Erythroblast (primary cell): Measurements from ENCODE around the gene LBHD1.

Experiments used
- GATA1 ChIP-seq: IDR thresholded peaks from 2 replicates; pipeline ENCODE4 v1.6.1; 2011; ENCODE audit warnings: low read depth, mild to moderate bottlenecking, control low read depth, low read length, moderate library complexity
- POLR2A ChIP-seq: IDR thresholded peaks from 2 replicates; pipeline ENCODE4 v1.6.1; 2011; ENCODE audit warnings: mild to moderate bottlenecking, low read length

DNA sequence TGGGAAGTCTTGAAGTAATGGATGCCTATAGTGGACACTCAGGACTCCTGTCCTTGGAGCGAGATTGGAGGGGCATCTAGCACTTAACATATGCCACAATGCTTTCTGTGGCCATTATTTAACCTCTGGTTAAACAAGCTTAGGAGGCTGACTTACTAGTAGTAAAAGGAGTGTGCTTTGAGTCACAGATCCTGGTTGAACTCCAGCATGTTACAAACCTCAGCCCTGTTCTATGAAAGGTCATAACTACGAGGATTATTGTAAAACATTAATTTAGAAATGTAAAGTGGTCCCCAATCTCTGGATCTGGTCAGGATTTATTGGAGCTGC is 1.1 kb upstream of the LBHD1 start:
- no peak for TF ChIP-seq POLR2A
- TF ChIP-seq GATA1: no peak
